GM10266 (cell line): Measurements from ENCODE around the gene TTF2.

ENCODE experiments used
- DNase-seq: peaks from one replicate; pipeline ENCODE4 v3.0.0; 2012; ENCODE audit errors: extremely low spot score
- TF ChIP-seq, protein P1 (sequence below): IDR thresholded peaks from 2 replicates; pipeline ENCODE4 v1.5.1; 2012; ENCODE audit warnings: mild to moderate bottlenecking, low read depth; ENCODE audit not compliant: control insufficient read depth, insufficient read depth; ENCODE audit errors: missing control alignments

TTF2 gene

DNA sequence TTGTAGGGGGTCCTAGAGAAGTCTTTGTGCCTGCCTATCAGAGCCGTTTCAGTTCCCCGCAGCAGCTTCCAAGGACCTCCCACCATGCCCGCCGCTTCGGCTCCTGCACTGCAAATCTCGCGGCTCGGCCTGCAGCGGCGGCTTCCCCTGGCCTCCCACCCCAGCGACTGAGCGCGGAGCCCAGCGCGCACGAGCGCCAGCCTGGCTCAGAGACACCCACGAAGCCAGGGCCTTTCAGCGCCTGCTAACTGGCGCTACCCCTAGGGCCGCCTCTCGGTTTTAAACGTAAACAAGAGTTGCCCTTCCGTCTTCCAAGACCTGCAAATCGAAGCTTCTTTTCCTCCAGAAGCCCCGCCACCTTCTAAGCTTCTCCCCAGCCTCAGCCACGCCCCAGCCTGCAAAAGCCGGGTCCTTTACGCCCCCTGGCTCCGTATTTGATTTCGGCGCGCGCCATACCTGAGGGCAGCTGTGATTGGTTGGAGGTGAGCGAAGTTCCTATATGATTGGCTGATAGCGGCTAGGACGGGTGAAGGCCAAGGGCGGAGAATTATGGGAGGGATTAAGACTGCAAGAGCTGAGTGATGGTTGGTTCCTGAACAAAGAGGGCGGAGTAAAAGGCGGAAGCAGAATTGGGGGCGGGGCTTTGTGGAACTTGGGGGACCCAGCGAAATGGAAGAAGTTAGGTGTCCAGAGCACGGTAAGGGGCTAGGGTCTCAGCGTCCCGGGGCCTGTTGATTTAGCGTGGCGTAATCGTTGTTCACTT, at the start of gene TTF2:
TSS of gene TTF2 (plus strand) at position 649 of the 763 bp plus-strand sequence. CDS start at position 670, 21 bp downstream.
- TF ChIP-seq, protein P1, sequence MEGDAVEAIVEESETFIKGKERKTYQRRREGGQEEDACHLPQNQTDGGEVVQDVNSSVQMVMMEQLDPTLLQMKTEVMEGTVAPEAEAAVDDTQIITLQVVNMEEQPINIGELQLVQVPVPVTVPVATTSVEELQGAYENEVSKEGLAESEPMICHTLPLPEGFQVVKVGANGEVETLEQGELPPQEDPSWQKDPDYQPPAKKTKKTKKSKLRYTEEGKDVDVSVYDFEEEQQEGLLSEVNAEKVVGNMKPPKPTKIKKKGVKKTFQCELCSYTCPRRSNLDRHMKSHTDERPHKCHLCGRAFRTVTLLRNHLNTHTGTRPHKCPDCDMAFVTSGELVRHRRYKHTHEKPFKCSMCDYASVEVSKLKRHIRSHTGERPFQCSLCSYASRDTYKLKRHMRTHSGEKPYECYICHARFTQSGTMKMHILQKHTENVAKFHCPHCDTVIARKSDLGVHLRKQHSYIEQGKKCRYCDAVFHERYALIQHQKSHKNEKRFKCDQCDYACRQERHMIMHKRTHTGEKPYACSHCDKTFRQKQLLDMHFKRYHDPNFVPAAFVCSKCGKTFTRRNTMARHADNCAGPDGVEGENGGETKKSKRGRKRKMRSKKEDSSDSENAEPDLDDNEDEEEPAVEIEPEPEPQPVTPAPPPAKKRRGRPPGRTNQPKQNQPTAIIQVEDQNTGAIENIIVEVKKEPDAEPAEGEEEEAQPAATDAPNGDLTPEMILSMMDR = no peak
- peak; percentile 94 for DNase-seq

DNA sequence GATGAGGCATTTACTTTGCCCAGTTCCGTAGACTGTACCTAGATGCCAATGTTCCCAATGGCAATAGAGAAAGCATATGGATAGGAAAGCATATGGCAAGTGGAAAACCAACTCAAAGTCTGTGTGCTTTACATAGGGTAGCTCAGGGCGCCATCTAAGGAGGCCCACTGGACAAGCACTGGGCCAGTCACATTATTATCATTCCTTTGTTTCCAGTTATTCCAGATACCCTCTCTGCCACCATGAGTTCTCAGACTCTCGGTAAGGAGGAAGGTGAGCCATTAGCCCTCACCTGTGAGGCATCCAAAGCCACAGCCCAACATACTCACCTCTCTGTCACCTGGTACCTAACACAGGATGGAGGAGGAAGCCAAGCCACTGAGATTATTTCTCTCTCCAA, 48.8 kb upstream of the TTF2 start:
- TF ChIP-seq, protein P1 = no peak
- DNase-seq = no peak

DNA sequence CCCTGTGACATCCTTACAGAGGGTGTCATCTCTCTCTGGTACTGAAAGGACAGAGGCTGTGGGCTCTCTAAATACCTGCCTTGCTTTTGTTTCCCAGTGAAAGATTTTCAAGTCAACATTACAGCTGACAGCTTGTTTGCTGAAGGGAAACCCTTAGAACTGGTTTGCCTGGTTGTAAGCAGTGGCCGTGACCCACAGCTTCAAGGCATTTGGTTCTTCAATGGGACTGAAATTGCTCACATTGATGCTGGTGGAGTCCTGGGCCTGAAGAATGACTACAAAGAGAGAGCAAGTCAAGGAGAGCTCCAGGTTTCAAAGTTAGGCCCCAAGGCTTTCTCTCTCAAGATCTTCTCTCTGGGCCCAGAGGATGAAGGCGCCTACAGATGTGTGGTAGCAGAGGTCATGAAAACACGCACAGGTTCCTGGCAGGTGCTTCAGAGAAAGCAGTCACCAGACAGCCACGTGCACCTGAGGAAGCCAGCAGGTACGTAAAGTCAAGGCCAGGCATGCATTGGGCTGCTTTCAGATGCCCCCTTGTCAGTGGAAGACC, 46.7 kb upstream of the TTF2 start:
- TF ChIP-seq, protein P1 = no peak
- DNase-seq = no peak

DNA sequence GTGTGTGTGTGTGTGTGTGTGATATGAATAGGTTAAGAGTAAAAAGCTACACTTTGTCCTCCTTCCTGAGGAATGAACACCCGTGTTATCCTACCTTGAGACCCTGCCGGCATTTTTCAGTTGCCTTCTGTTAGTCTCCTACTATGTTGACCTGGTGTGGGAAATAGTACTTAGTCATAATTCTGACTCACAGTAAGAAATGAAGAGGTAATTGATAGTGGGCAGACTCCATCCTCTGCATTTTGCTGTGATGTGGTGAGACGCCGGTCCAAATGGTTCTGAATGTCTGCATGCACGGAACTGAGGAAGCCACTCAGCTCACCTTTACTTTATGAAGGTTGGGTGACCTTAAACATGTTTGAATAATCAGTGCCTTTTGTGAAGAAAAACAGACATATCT, 45.9 kb upstream of the TTF2 start:
- DNase-seq = no peak
- TF ChIP-seq, protein P1 = no peak

DNA sequence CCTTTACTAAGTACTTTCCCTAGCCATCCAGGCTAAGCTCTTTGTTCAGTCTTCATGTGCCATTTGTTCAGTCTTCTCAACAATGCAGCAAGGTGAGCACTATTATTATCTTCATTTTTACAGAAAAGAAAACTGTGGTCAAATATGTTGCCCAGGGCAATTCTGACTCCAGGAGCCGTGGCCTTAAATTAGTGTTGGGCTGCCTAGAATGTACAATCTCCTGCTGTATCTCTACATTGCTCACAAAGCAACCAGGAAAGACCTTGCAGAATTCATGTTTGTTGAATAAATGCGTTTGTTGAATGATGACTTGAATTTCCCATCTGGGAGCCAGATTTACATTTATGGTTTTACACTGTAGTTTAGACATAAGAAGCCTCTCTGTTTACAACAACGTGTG, 44.4 kb upstream of the TTF2 start:
- no peak for DNase-seq
- TF ChIP-seq, protein P1 = no peak

DNA sequence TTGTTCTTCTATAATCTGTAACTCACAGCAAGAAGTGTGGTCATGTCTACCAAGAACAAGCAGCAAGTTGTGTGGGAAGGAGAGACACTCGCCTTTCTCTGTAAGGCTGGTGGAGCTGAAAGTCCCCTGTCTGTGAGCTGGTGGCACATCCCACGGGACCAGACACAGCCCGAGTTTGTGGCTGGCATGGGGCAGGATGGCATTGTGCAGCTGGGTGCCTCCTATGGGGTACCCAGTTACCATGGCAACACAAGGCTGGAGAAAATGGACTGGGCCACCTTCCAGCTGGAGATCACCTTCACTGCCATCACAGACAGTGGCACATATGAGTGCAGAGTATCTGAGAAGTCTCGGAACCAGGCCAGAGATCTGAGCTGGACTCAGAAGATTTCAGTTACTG, 43.1 kb upstream of the TTF2 start:
- DNase-seq = no peak
- TF ChIP-seq, protein P1 = no peak

DNA sequence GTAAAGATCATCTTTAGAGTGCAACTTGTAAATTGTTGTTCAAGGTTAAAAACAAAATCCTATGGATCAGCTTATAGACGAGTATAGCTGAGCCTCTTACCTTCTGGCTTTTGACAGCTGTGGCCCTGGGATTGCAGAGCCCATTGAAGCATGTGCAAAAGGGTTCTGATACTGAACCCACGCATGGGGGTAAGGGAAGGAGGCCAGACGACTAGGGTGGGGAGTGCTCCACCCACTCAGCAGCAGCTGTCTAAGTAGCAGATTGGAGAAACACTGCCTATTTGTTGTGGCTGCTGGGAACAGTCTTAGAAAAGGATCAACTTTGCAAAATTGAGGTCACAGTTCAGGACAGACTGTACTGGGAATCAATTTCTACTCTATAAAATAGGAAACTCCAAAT, 42.5 kb upstream of the TTF2 start:
- DNase-seq = peak; percentile 15
- TF ChIP-seq, protein P1 = no peak
